Central memory CD8-positive, alpha-beta T cell (primary cell): ENCODE data around the gene CCDC24.
A peak's percentile ranks its signal among the peaks of the same experiment; 100 is the strongest.

Source experiments
- ATAC-seq: fragments of 150-1000 bp; cut with Tn5 transposase; replicated peaks from 2 replicates; pipeline ENCODE4 v1.10.0; 2022; ENCODE audit warnings: mild to moderate bottlenecking, moderate FRiP score, moderate number of reproducible peaks; ENCODE audit not compliant: poor library complexity, severe bottlenecking; ENCODE audit errors: extremely low read depth
- DNase-seq, 2 donors: peaks; one replicate each; pipeline ENCODE4 v3.0.0; 2021; ENCODE audit warnings: low spot score in 2 of 2
- H3K27ac Mint-ChIP-seq: one replicate; pipeline ENCODE4 v1.8.0; 2022; ENCODE audit warnings: low read depth, mild to moderate bottlenecking, moderate library complexity, mixed read lengths
- H3K27me3 Mint-ChIP-seq: one replicate; pipeline ENCODE4 v1.8.0; 2022; ENCODE audit warnings: mixed read lengths
- H3K36me3 Mint-ChIP-seq: one replicate; pipeline ENCODE4 v1.8.0; 2022; ENCODE audit warnings: mild to moderate bottlenecking, moderate library complexity, mixed read lengths; ENCODE audit not compliant: insufficient read depth
- H3K4me1 Mint-ChIP-seq: one replicate; pipeline ENCODE4 v1.8.0; 2022; ENCODE audit warnings: mixed read lengths
- H3K4me3 Mint-ChIP-seq: one replicate; pipeline ENCODE4 v1.8.0; 2022; ENCODE audit warnings: mild to moderate bottlenecking, moderate library complexity, mixed read lengths
- H3K9me3 Mint-ChIP-seq: one replicate; pipeline ENCODE4 v1.8.0; 2022; ENCODE audit warnings: mixed read lengths

CCDC24 gene

GRCh38 chr1:43969746-43970466, 21.5 kb upstream of the CCDC24 start, which contains the start of gene DPH2:
Gene DPH2, plus strand, starts transcription at chr1:43970010. Its CDS starts 166 bp downstream, at chr1:43970176.
- H3K4me3 Mint-ChIP-seq: peak within 1 kb of the TSS; percentile 80
- peaks cover 7% of the 10 kb centered on the region for H3K36me3 Mint-ChIP-seq
- H3K4me1 Mint-ChIP-seq: peaks cover 32% of the 10 kb centered on the region
- no peaks in the 10 kb centered on the region for H3K9me3 Mint-ChIP-seq
- H3K27me3 Mint-ChIP-seq: no peaks in the 10 kb centered on the region
- peak within 1 kb of the TSS; percentile 39 for H3K27ac Mint-ChIP-seq
- peak; percentile 91 for ATAC-seq
- peak; percentile 75 to 84 for DNase-seq

GRCh38 chr1:43970502-43970901, 20.9 kb upstream of the CCDC24 start:
- Mint-ChIP-seq H3K36me3 (peaks cover 7% of the 10 kb centered on the region), H3K27me3 (no peaks in the 10 kb centered on the region), H3K9me3 (no peaks in the 10 kb centered on the region), H3K4me3 (peak overlapping the region; percentile 80), H3K27ac (peak overlapping the region; percentile 27), H3K4me1 (peaks cover 32% of the 10 kb centered on the region)
- DNase-seq (no peak), ATAC-seq (no peak)

GRCh38 chr1:43970911-43971310, 20.5 kb upstream of the CCDC24 start:
- peak overlapping the region; percentile 80 for H3K4me3 Mint-ChIP-seq
- H3K27me3 Mint-ChIP-seq: no peaks in the 10 kb centered on the region
- H3K9me3 Mint-ChIP-seq: no peaks in the 10 kb centered on the region
- H3K27ac Mint-ChIP-seq: no peak overlapping the region
- peaks cover 32% of the 10 kb centered on the region for H3K4me1 Mint-ChIP-seq
- ATAC-seq (no peak), DNase-seq (no peak)
- H3K36me3 Mint-ChIP-seq: peaks cover 7% of the 10 kb centered on the region

GRCh38 chr1:43971336-43971980, 19.9 kb upstream of the CCDC24 start:
- DNase-seq: no peak
- Mint-ChIP-seq H3K27me3 (no peaks in the 10 kb centered on the region), H3K4me3 (peak overlapping the region; percentile 80), H3K9me3 (no peaks in the 10 kb centered on the region), H3K36me3 (peaks cover 7% of the 10 kb centered on the region), H3K27ac (no peak overlapping the region), H3K4me1 (peaks cover 35% of the 10 kb centered on the region)
- ATAC-seq: no peak

- no peaks in the 10 kb centered on the region for H3K27me3 Mint-ChIP-seq
- no peaks in the 10 kb centered on the region for H3K9me3 Mint-ChIP-seq
- H3K36me3 Mint-ChIP-seq: peaks cover 15% of the 10 kb centered on the region
- H3K4me1 Mint-ChIP-seq: peaks cover 52% of the 10 kb centered on the region
- no peak for DNase-seq
- H3K27ac Mint-ChIP-seq: peak overlapping the region; percentile 88
- ATAC-seq: no peak
- peak overlapping the region; percentile 89 for H3K4me3 Mint-ChIP-seq
These were observed 17.4 kb upstream of the CCDC24 start for GRCh38 chr1:43973981-43974442.

- ATAC-seq: peak; percentile 78
- H3K9me3 Mint-ChIP-seq: no peaks in the 10 kb centered on the region
- peaks cover 48% of the 10 kb centered on the region for H3K4me1 Mint-ChIP-seq
- peak within 1 kb of the TSS; percentile 88 for H3K27ac Mint-ChIP-seq
- H3K27me3 Mint-ChIP-seq: no peaks in the 10 kb centered on the region
- peak within 1 kb of the TSS; percentile 89 for H3K4me3 Mint-ChIP-seq
- DNase-seq: peak; percentile 84 to 86
- H3K36me3 Mint-ChIP-seq: peaks cover 15% of the 10 kb centered on the region
These were observed 16.8 kb upstream of the CCDC24 start, which contains the start of gene ATP6V0B for GRCh38 chr1:43974443-43975248. Gene ATP6V0B, plus strand, starts transcription at chr1:43974960. Its CDS starts 81 bp downstream, at chr1:43975041.

- DNase-seq (no peak), ATAC-seq (peak; percentile 4)
- H3K27ac Mint-ChIP-seq: peak overlapping the region; percentile 88
- peaks cover 41% of the 10 kb centered on the region for H3K4me1 Mint-ChIP-seq
- peak overlapping the region; percentile 89 for H3K4me3 Mint-ChIP-seq
- H3K27me3 Mint-ChIP-seq: no peaks in the 10 kb centered on the region
- peaks cover 14% of the 10 kb centered on the region for H3K36me3 Mint-ChIP-seq
- H3K9me3 Mint-ChIP-seq: no peaks in the 10 kb centered on the region
These were observed 16.0 kb upstream of the CCDC24 start for GRCh38 chr1:43975249-43975961.

GRCh38 chr1:43976045-43976444, 15.4 kb upstream of the CCDC24 start:
- no peaks in the 10 kb centered on the region for H3K27me3 Mint-ChIP-seq
- H3K9me3 Mint-ChIP-seq: no peaks in the 10 kb centered on the region
- DNase-seq (no peak), ATAC-seq (no peak)
- H3K4me1 Mint-ChIP-seq: peaks cover 42% of the 10 kb centered on the region
- H3K27ac Mint-ChIP-seq: peak overlapping the region; percentile 88
- H3K4me3 Mint-ChIP-seq: peak overlapping the region; percentile 89
- H3K36me3 Mint-ChIP-seq: peaks cover 14% of the 10 kb centered on the region

- peaks cover 38% of the 10 kb centered on the region for H3K4me1 Mint-ChIP-seq
- H3K4me3 Mint-ChIP-seq: peak overlapping the region; percentile 89
- no peak overlapping the region for H3K27ac Mint-ChIP-seq
- H3K36me3 Mint-ChIP-seq: peaks cover 14% of the 10 kb centered on the region
- ATAC-seq (no peak), DNase-seq (no peak)
- H3K9me3 Mint-ChIP-seq: no peaks in the 10 kb centered on the region
- H3K27me3 Mint-ChIP-seq: no peaks in the 10 kb centered on the region
These were observed 14.5 kb upstream of the CCDC24 start for GRCh38 chr1:43976890-43977289.

GRCh38 chr1:43977376-43978263, 13.8 kb upstream of the CCDC24 start:
- peaks cover 38% of the 10 kb centered on the region for H3K4me1 Mint-ChIP-seq
- no peak for ATAC-seq
- no peak for DNase-seq
- no peaks in the 10 kb centered on the region for H3K9me3 Mint-ChIP-seq
- H3K27ac Mint-ChIP-seq: no peak overlapping the region
- H3K4me3 Mint-ChIP-seq: peak overlapping the region; percentile 89
- H3K36me3 Mint-ChIP-seq: peaks cover 14% of the 10 kb centered on the region
- no peaks in the 10 kb centered on the region for H3K27me3 Mint-ChIP-seq

GRCh38 chr1:43978264-43978550, 13.2 kb upstream of the CCDC24 start:
- Mint-ChIP-seq H3K27ac (no peak overlapping the region), H3K4me3 (peak overlapping the region; percentile 89), H3K27me3 (no peaks in the 10 kb centered on the region), H3K4me1 (peaks cover 38% of the 10 kb centered on the region), H3K9me3 (no peaks in the 10 kb centered on the region), H3K36me3 (peaks cover 12% of the 10 kb centered on the region)
- ATAC-seq: no peak
- DNase-seq: no peak
